ENCODE measurements around the gene FOXO3. TPM values are rescaled to one million over a fixed set of nuclear protein-coding genes. Genes with fewer than 3 reads are reported as not detected.

Gene FOXO3
- total RNA-seq, 1 experiment from 2014 or later = 43.8 TPM

DNA sequence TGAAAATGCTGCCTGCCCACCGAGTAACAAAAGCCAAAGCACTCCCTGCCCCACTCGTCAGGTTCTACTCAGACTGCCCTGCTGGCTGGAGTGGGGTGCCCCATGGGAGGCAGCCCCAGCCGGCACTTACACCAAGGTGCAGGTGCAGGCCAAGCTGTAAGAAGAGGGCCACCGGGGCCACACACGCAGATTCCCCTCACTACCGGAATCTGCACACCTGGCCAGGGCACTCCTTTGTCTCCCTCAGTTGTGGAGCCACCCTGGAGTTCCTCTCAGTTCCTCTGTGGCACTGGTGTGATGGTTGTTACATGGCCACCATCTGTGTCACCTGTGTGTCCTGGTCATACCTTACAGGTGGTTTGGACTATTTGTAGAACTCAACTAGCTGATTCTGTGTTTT, 112.4 kb downstream of the FOXO3 start:
- POLR2A ChIA-PET = no interaction called here
- BruUV-seq (replicated peaks) = no TSS peak
- TF ChIP-seq, protein P1, sequence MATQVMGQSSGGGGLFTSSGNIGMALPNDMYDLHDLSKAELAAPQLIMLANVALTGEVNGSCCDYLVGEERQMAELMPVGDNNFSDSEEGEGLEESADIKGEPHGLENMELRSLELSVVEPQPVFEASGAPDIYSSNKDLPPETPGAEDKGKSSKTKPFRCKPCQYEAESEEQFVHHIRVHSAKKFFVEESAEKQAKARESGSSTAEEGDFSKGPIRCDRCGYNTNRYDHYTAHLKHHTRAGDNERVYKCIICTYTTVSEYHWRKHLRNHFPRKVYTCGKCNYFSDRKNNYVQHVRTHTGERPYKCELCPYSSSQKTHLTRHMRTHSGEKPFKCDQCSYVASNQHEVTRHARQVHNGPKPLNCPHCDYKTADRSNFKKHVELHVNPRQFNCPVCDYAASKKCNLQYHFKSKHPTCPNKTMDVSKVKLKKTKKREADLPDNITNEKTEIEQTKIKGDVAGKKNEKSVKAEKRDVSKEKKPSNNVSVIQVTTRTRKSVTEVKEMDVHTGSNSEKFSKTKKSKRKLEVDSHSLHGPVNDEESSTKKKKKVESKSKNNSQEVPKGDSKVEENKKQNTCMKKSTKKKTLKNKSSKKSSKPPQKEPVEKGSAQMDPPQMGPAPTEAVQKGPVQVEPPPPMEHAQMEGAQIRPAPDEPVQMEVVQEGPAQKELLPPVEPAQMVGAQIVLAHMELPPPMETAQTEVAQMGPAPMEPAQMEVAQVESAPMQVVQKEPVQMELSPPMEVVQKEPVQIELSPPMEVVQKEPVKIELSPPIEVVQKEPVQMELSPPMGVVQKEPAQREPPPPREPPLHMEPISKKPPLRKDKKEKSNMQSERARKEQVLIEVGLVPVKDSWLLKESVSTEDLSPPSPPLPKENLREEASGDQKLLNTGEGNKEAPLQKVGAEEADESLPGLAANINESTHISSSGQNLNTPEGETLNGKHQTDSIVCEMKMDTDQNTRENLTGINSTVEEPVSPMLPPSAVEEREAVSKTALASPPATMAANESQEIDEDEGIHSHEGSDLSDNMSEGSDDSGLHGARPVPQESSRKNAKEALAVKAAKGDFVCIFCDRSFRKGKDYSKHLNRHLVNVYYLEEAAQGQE (IDR thresholded peaks at IDR 0.05; ENCODE audit: insufficient read depth in 1 of 2, low read depth in 2 of 2, low read length in 1 of 2) = no peak
- TF ChIP-seq CTCF (IDR thresholded peaks at IDR 0.05) (no peak), TCF7L2 (IDR thresholded peaks at IDR 0.05; ENCODE audit: low read depth, low read length) (no peak), SIN3A (IDR thresholded peaks at IDR 0.05; ENCODE audit: borderline replicate concordance, insufficient read depth, low read depth, low read length) (no peak), POLR2AphosphoS5 (IDR thresholded peaks at IDR 0.05; ENCODE audit: low read depth, low read length) (no peak)
- in situ Hi-C loops (cut with HindIII; ENCODE audit: low pct_unique_long_range_greater_than_20kb, low sequenced_read_pairs) = no loop called here
- DNase-seq (ENCODE audit: low read depth, low spot score) (no peak), ATAC-seq (no peak)
- intact Hi-C loops (cut with micrococcal nuclease; ENCODE audit: unreplicated experiment) = loop anchor here (5.0 kb wide), 1 partner anchor 86 kb away; no protein-coding TSS in a partner anchor
- CTCF ChIA-PET = no interaction called here
- no peaks in the 10 kb centered on the region for H3K36me3 ChIP-seq (ENCODE audit: control insufficient read depth, insufficient read depth, low read length)
- H3K4me1 ChIP-seq (ENCODE audit: control insufficient read depth, insufficient read depth, low read length) = peaks cover 37% of the 10 kb centered on the region
- no peak overlapping the region for H3K27ac ChIP-seq (ENCODE audit: low read length)
- H3K9me3 ChIP-seq (ENCODE audit: control insufficient read depth, insufficient read depth, low read depth, low read length) = no peaks in the 10 kb centered on the region
- no peak overlapping the region for H3K4me3 ChIP-seq (ENCODE audit: low read depth in 2 of 2, low read length in 2 of 2)
- no peaks in the 10 kb centered on the region for H3K27me3 ChIP-seq (ENCODE audit: control insufficient read depth, insufficient read depth, low read length)

GRCh38 chr6:108673602-108674001, 112.9 kb downstream of the FOXO3 start:
- H3K4me1 ChIP-seq (ENCODE audit: control insufficient read depth, insufficient read depth, low read length) = peaks cover 41% of the 10 kb centered on the region
- H3K36me3 ChIP-seq (ENCODE audit: control insufficient read depth, insufficient read depth, low read length) = no peaks in the 10 kb centered on the region
- DNase-seq (ENCODE audit: low read depth, low spot score) (peak; percentile 71), ATAC-seq (peak; percentile 73)
- TF ChIP-seq CTCF (IDR thresholded peaks at IDR 0.05) = no peak
- no peak for TF ChIP-seq SIN3A (IDR thresholded peaks at IDR 0.05; ENCODE audit: borderline replicate concordance, insufficient read depth, low read depth, low read length)
- TF ChIP-seq, protein P1 (IDR thresholded peaks at IDR 0.05; ENCODE audit: insufficient read depth in 1 of 2, low read depth in 2 of 2, low read length in 1 of 2) = no peak
- TF ChIP-seq POLR2AphosphoS5 (IDR thresholded peaks at IDR 0.05; ENCODE audit: low read depth, low read length) = no peak
- TF ChIP-seq TCF7L2 (IDR thresholded peaks at IDR 0.05; ENCODE audit: low read depth, low read length) = no peak
- H3K4me3 ChIP-seq (ENCODE audit: low read depth in 2 of 2, low read length in 2 of 2) = no peak overlapping the region
- no peaks in the 10 kb centered on the region for H3K9me3 ChIP-seq (ENCODE audit: control insufficient read depth, insufficient read depth, low read depth, low read length)
- H3K27me3 ChIP-seq (ENCODE audit: control insufficient read depth, insufficient read depth, low read length) = no peaks in the 10 kb centered on the region
- in situ Hi-C loops (cut with HindIII; ENCODE audit: low pct_unique_long_range_greater_than_20kb, low sequenced_read_pairs) (no loop called here), intact Hi-C loops (cut with micrococcal nuclease; ENCODE audit: unreplicated experiment) (loop anchor here (5.0 kb wide), 1 partner anchor 86 kb away; no protein-coding TSS in a partner anchor)
- H3K27ac ChIP-seq (ENCODE audit: low read length) = no peak overlapping the region
- ChIA-PET CTCF (no interaction called here), POLR2A (no interaction called here)
- no TSS peak for BruUV-seq (replicated peaks)
